Caco-2 (cell line): ENCODE results near the gene LCNL1. TPM values are rescaled to one million over a fixed set of nuclear protein-coding genes. Genes with fewer than 3 reads are reported as not detected.

Source experiments
- BruUV-seq: library from RNA; stranded (reverse); fragments of 400-500 nt; replicated peaks from 2 replicates; lab custom pipeline; 2021; lab: Mats Ljungman, UMichigan
- CTCF ChIA-PET: fragments of 300-600 bp; sonication (Branson Sonifier 250); formaldehyde crosslinking; loops from one replicate; lab custom pipeline; 2022; ENCODE audit warnings: antibody characterized with exemption; lab: Charles Lee
- POLR2A ChIA-PET: fragments of 300-600 bp; sonication (Branson Sonifier 250); formaldehyde crosslinking; loops from one replicate; lab custom pipeline; 2022; ENCODE audit warnings: antibody characterized with exemption; lab: Charles Lee
- DNase-seq, 2 experiments: peaks; one replicate each; pipeline versions ENCODE4 v3.0.0 to v3.0.0-alpha.2; 2020 to 2022
- H3K27me3 ChIP-seq: replicated peaks from 2 replicates; pipeline ENCODE4 v1.6.0; 2011; ENCODE audit warnings: low read length; ENCODE audit not compliant: control insufficient read depth, insufficient read depth
- H3K36me3 ChIP-seq: 2 replicates; pipeline ENCODE4 v1.5.1; 2011; ENCODE audit warnings: low read length; ENCODE audit not compliant: control insufficient read depth, insufficient read depth
- H3K4me1 ChIP-seq: fragments of 250-450 bp; sonication (Bioruptor Pico); 2 replicates; pipeline ENCODE4 v1.5.1; 2020; ENCODE audit warnings: mild to moderate bottlenecking
- H3K4me3 ChIP-seq: 2 replicates; pipeline ENCODE4 v1.5.1; 2011; ENCODE audit warnings: low read depth, mild to moderate bottlenecking, control low read depth, low read length
- H3K9me3 ChIP-seq: fragments of 250-450 bp; sonication (Bioruptor Pico); 2 replicates; pipeline ENCODE4 v1.5.1; 2020; ENCODE audit warnings: mild to moderate bottlenecking, moderate library complexity
- H3K27ac Mint-ChIP-seq: one replicate; pipeline ENCODE4 v1.8.0; 2022; ENCODE audit warnings: mixed read lengths; ENCODE audit not compliant: unreplicated experiment
- H3K27me3 Mint-ChIP-seq: one replicate; pipeline ENCODE4 v1.8.0; 2022; ENCODE audit warnings: mixed read lengths; ENCODE audit not compliant: insufficient read depth, unreplicated experiment
- H3K36me3 Mint-ChIP-seq: one replicate; pipeline ENCODE4 v1.8.0; 2022; ENCODE audit warnings: mild to moderate bottlenecking, mixed read lengths; ENCODE audit not compliant: insufficient read depth, unreplicated experiment
- H3K4me1 Mint-ChIP-seq: one replicate; pipeline ENCODE4 v1.8.0; 2022; ENCODE audit warnings: low read depth, mixed read lengths; ENCODE audit not compliant: unreplicated experiment
- H3K4me3 Mint-ChIP-seq: one replicate; pipeline ENCODE4 v1.8.0; 2022; ENCODE audit warnings: mild to moderate bottlenecking, moderate library complexity, mixed read lengths; ENCODE audit not compliant: unreplicated experiment
- H3K9me3 Mint-ChIP-seq: one replicate; pipeline ENCODE4 v1.8.0; 2022; ENCODE audit warnings: mixed read lengths; ENCODE audit not compliant: unreplicated experiment
- CTCF ChIP-seq, 2 experiments: fragments of 200-600 bp in 1 of 2; IDR thresholded peaks; 1 replicate in 1 of 2; 2 replicates in 1 of 2; pipeline versions ENCODE4 v1.5.1 to v1.8.0; 2011 to 2022; ENCODE audit warnings: antibody characterized with exemption in 1 of 2, control low read depth in 1 of 2, inconsistent platforms in 1 of 2, low read depth in 1 of 2, low read length in 1 of 2, mild to moderate bottlenecking in 1 of 2, moderate library complexity in 1 of 2; ENCODE audit not compliant: insufficient read depth in 1 of 2, severe bottlenecking in 1 of 2, unreplicated experiment in 1 of 2
- intact Hi-C: fragments of 100-400 bp; cut with micrococcal nuclease; formaldehyde crosslinking; loops from one replicate; pipeline ENCODE4 v1.10.0; 2022; ENCODE audit not compliant: unreplicated experiment
- total RNA-seq: library from RNA; stranded (reverse); gene quantifications from 2 replicates; pipeline ENCODE4 v1.2.3, GENCODE V29; 2022

Gene LCNL1
- total RNA-seq, 1 experiment from 2014 or later = not detected

- peaks cover 14% of the 10 kb centered on the region for H3K4me1 ChIP-seq
- no peaks in the 10 kb centered on the region for H3K9me3 ChIP-seq
- TF ChIP-seq CTCF (IDR thresholded peaks at IDR 0.05; ENCODE audit: insufficient read depth in 1 of 2, low read depth in 1 of 2, low read length in 1 of 2, severe bottlenecking in 1 of 2, unreplicated experiment in 1 of 2) = peak in 1 of 2 experiments; percentile 69
- Mint-ChIP-seq H3K36me3 (peaks cover 5% of the 10 kb centered on the region), H3K4me1 (no peaks in the 10 kb centered on the region), H3K27me3 (no peaks in the 10 kb centered on the region), H3K27ac (no peak overlapping the region), H3K4me3 (peak overlapping the region; percentile 74), H3K9me3 (no peaks in the 10 kb centered on the region)
- POLR2A ChIA-PET = interaction anchor here (0.6 to 1.4 kb wide), 2 partner anchors 37 to 58 kb away, joined by 3 to 6 read pairs; partner anchors contain the start of gene MAN1B1
- BruUV-seq = no TSS peak
- no peaks in the 10 kb centered on the region for H3K36me3 ChIP-seq
- intact Hi-C loops = loop anchor here (2.0 kb wide), 1 partner anchor 80 kb away; no protein-coding TSS in a partner anchor
- DNase-seq = peak; percentile 69 to 82
- H3K4me3 ChIP-seq = peak overlapping the region; percentile 75
- CTCF ChIA-PET = interaction anchor here (0.6 to 3.6 kb wide), 23 partner anchors 18 to 238 kb away, joined by 3 to 42 read pairs (median 5); partner anchors contain the start of genes CLIC3, FBXW5, MAN1B1 and PAXX
- H3K27me3 ChIP-seq = no peaks in the 10 kb centered on the region
Observed at GRCh38 chr9:137028263-137029057, 45.7 kb downstream of the LCNL1 start.

- H3K27me3 ChIP-seq = no peaks in the 10 kb centered on the region
- ChIA-PET POLR2A (interaction anchor here (0.6 to 1.4 kb wide), 2 partner anchors 37 to 57 kb away, joined by 3 to 6 read pairs; partner anchors contain the start of gene MAN1B1), CTCF (interaction anchor here (0.5 to 3.6 kb wide), 39 partner anchors 10 to 334 kb away, joined by 3 to 42 read pairs (median 4); partner anchors contain the start of genes AJM1, CLIC3, ENTPD2 and FBXW5)
- H3K4me3 ChIP-seq = peak overlapping the region; percentile 75
- H3K36me3 ChIP-seq = no peaks in the 10 kb centered on the region
- no TSS peak for BruUV-seq
- H3K4me1 Mint-ChIP-seq = no peaks in the 10 kb centered on the region
- H3K27ac Mint-ChIP-seq = peak overlapping the region; percentile 42
- H3K9me3 Mint-ChIP-seq = no peaks in the 10 kb centered on the region
- peak overlapping the region; percentile 74 for H3K4me3 Mint-ChIP-seq
- H3K4me1 ChIP-seq = peaks cover 14% of the 10 kb centered on the region
- peak; percentile 86 to 97 for TF ChIP-seq CTCF (IDR thresholded peaks at IDR 0.05; ENCODE audit: insufficient read depth in 1 of 2, low read depth in 1 of 2, low read length in 1 of 2, severe bottlenecking in 1 of 2, unreplicated experiment in 1 of 2)
- H3K27me3 Mint-ChIP-seq = no peaks in the 10 kb centered on the region
- H3K9me3 ChIP-seq = no peaks in the 10 kb centered on the region
- intact Hi-C loops = loop anchor here (2.0 kb wide), 1 partner anchor 80 kb away; no protein-coding TSS in a partner anchor
- peaks cover 5% of the 10 kb centered on the region for H3K36me3 Mint-ChIP-seq
- DNase-seq = peak; percentile 85 to 90
Observed at GRCh38 chr9:137029058-137029936, 46.5 kb downstream of the LCNL1 start.
